GM23248 (cell line): ENCODE data around the gene CNN3.

Experiments used
- EZH2 ChIP-seq: fragments of 200-600 bp; sonication (generic); IDR thresholded peaks from 2 replicates; pipeline ENCODE4 v1.6.1; 2018; ENCODE audit warnings: antibody characterized with exemption, mild to moderate bottlenecking; ENCODE audit not compliant: insufficient read depth, poor library complexity, severe bottlenecking
- EZH2phosphoT487 ChIP-seq: fragments of 200-600 bp; sonication (generic); IDR thresholded peaks from 2 replicates; pipeline ENCODE4 v1.6.1; 2018; ENCODE audit warnings: antibody characterized with exemption, moderate library complexity, mild to moderate bottlenecking, low read depth; ENCODE audit not compliant: insufficient read depth

DNA sequence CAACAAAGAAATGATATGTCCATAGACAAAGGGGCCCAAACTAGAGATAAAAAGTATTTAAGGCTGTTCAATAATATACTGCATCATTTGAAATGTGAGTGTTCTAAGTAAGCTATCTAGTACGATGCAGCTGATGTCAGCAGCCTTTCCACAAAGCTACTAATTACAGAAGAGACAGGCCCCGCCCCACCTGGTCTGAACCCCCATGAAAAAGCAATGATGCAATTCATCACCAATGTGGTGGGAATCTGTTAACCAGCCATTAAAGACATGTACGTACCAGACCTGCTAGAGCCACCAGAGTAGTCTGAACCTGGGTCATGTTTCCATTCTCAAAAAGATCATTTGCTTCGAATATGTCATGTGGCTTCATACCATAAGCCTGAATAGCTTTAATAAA, 25.1 kb downstream of the CNN3 start:
- TF ChIP-seq EZH2phosphoT487 (no peak), EZH2 (no peak)
